ENCODE measurements around the gene IL18. TPM values are rescaled to one million over a fixed set of nuclear protein-coding genes. Genes with fewer than 3 reads are reported as not detected.
"Not testable (repeated sequence)": the region's sequence is repeated elsewhere in the genome, so short reads cannot be mapped to it uniquely, and the experiment has no call there.

IL18 gene
- total RNA-seq, 2 donors from 2014 or later: 4.0 to 8.8 TPM

DNA sequence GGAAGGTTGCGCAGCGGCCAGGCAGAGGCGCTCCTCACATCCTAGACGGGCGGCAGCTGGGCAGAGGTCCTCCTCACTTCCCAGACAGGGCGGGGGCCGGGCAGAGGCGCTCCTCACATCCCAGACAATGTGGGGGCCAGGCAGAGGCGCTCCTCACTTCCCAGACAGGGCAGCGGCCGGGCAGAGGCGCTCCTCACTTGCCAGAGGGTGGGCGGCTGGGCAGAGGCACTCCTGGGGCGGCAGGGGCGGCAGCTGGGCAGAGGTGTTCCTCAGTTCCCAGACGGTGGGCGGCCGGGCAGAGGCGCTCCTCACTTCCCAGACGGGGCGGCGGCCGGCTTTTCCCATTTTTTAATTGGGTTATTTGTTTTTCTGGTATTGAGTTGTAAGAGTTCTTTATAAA, 42.2 kb upstream of the IL18 start:
- no peak for DNase-seq (ENCODE audit: low spot score)
- intact Hi-C loops (cut with DNase I): no loop called here
- Histone ChIP-seq H3K27ac (no peak overlapping the region), H3K36me3 (no peaks in the 10 kb centered on the region), H3K4me3 (no peak overlapping the region), H3K4me1 (replicated peaks) (no peaks in the 10 kb centered on the region), H3K27me3 (replicated peaks; ENCODE audit: insufficient read depth) (no peaks in the 10 kb centered on the region), H3K9me3 (no peaks in the 10 kb centered on the region)
- no peak for TF ChIP-seq POLR2AphosphoS5 (IDR thresholded peaks at IDR 0.05)
- TF ChIP-seq POLR2A (IDR thresholded peaks at IDR 0.05): no peak
- TF ChIP-seq, protein P1, sequence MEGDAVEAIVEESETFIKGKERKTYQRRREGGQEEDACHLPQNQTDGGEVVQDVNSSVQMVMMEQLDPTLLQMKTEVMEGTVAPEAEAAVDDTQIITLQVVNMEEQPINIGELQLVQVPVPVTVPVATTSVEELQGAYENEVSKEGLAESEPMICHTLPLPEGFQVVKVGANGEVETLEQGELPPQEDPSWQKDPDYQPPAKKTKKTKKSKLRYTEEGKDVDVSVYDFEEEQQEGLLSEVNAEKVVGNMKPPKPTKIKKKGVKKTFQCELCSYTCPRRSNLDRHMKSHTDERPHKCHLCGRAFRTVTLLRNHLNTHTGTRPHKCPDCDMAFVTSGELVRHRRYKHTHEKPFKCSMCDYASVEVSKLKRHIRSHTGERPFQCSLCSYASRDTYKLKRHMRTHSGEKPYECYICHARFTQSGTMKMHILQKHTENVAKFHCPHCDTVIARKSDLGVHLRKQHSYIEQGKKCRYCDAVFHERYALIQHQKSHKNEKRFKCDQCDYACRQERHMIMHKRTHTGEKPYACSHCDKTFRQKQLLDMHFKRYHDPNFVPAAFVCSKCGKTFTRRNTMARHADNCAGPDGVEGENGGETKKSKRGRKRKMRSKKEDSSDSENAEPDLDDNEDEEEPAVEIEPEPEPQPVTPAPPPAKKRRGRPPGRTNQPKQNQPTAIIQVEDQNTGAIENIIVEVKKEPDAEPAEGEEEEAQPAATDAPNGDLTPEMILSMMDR (IDR thresholded peaks at IDR 0.05): no peak
- 96% methylated on average over 23 of the region's 23 CpGs for WGBS

DNA sequence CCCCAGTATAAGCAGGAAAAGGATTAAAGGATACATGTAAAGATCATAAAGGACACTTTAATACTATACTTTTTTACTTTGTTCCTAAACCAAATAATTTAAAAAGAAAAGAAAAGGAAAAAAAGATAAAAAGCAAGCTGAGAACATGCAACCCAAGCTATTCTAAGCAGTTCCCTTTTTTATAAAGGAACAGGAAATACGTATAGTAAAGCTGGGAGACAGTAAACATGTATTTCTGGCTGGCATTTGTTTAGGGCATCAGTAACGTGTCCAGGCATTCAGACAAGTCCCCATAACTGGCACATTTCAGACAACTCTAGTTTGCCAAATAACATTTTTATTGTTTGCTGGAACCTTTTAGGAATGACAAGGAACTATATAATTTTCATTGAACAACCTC, 36.4 kb upstream of the IL18 start:
- intact Hi-C loops (cut with DNase I): no loop called here
- no peak for DNase-seq (ENCODE audit: low spot score)
- Histone ChIP-seq H3K4me1 (replicated peaks) (no peaks in the 10 kb centered on the region), H3K36me3 (no peaks in the 10 kb centered on the region), H3K4me3 (no peak overlapping the region), H3K27me3 (replicated peaks; ENCODE audit: insufficient read depth) (no peaks in the 10 kb centered on the region), H3K9me3 (no peaks in the 10 kb centered on the region), H3K27ac (no peak overlapping the region)
- 18% methylated on average over 2 of the region's 2 CpGs for WGBS
- no peak for TF ChIP-seq POLR2AphosphoS5 (IDR thresholded peaks at IDR 0.05)

DNA sequence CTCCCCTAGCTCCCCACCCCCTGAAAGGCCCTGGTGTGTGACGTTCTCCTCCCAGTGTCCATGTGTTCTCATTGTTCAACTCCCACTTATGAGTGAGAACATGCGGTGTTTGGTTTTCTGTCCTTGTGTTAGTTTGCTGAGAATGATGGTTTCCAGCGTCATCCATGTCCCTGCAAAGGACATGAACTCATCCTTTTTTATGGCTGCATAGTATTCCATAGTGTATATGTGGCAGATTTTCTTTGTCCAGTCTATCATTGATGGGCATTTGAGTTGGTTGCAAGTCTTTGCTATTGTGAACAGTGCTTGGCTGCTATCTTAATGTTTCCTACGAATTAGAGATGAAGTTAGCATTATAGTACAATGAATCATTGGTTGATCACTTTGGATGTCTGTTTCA, 35.2 kb upstream of the IL18 start:
- DNase-seq (ENCODE audit: low spot score); H3K36me3 ChIP-seq; H3K27ac ChIP-seq; H3K27me3 ChIP-seq (replicated peaks; ENCODE audit: insufficient read depth); H3K4me3 ChIP-seq; intact Hi-C loops (cut with DNase I); H3K9me3 ChIP-seq; H3K4me1 ChIP-seq (replicated peaks): not testable (repeated sequence)
- 88% methylated on average over 4 of the region's 4 CpGs for WGBS

DNA sequence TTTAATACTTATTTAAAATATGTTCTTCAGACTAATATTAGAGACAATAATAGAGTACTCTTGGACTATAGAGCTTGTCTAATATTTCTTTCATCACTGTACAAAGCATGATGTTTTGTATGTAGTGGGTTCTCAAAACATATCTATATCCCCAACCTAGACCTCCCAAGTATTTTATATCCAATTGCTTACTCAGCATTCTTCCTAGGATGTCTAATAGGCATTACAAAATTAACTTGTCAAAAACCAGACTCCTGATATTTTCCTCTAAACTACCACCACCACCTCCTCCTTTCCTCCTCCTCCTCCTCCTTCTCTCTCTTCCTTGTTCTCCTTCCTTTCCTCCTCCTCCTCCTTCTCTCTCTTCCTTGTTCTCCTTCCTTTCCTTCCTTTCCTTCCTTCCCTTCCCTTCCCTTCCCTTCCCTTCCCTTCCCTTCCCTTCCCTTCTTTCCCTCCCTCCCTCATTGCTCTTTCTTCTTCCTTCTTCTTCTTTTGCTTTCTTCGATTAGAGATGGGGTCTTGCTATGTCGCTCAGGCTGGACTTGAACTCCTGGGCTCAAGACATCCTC, 32.7 kb upstream of the IL18 start:
- Histone ChIP-seq H3K4me3 (no peak overlapping the region), H3K27ac (no peak overlapping the region), H3K4me1 (replicated peaks) (no peaks in the 10 kb centered on the region), H3K36me3 (no peaks in the 10 kb centered on the region), H3K9me3 (no peaks in the 10 kb centered on the region), H3K27me3 (replicated peaks; ENCODE audit: insufficient read depth) (no peaks in the 10 kb centered on the region)
- WGBS: 91% methylated on average over 2 of the region's 2 CpGs
- TF ChIP-seq, protein P1 (IDR thresholded peaks at IDR 0.05): no peak
- TF ChIP-seq POLR2A (IDR thresholded peaks at IDR 0.05) (no peak), POLR2AphosphoS5 (IDR thresholded peaks at IDR 0.05) (no peak)
- no peak for DNase-seq (ENCODE audit: low spot score)
- intact Hi-C loops (cut with DNase I): no loop called here

DNA sequence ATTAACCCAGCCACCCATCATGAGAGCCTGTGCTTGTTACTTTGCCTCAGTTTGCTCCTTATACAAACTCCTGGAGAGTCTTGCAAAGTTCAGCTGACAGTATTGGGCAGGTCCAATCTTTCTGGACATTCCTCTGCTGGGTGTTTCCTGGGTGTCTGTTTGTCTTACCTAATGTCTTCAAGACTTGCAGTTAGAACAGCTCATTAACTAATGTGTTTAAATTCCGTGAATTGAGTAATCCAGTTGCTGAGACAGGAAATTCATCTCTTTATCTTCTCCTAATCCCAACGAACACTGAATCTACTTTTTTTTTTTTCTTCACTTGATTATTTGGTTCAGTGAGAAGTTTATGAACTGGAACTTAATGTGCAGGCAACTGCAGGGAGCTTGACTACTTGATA, 32.1 kb upstream of the IL18 start:
- Histone ChIP-seq H3K36me3 (no peaks in the 10 kb centered on the region), H3K4me3 (no peak overlapping the region), H3K9me3 (no peaks in the 10 kb centered on the region), H3K27ac (no peak overlapping the region), H3K27me3 (replicated peaks; ENCODE audit: insufficient read depth) (no peaks in the 10 kb centered on the region), H3K4me1 (replicated peaks) (no peaks in the 10 kb centered on the region)
- no peak for TF ChIP-seq POLR2AphosphoS5 (IDR thresholded peaks at IDR 0.05)
- TF ChIP-seq, protein P1 (IDR thresholded peaks at IDR 0.05): no peak
- TF ChIP-seq POLR2A (IDR thresholded peaks at IDR 0.05): no peak
- no peak for DNase-seq (ENCODE audit: low spot score)
- WGBS: 50% methylated on average over 2 of the region's 2 CpGs
- intact Hi-C loops (cut with DNase I): no loop called here

DNA sequence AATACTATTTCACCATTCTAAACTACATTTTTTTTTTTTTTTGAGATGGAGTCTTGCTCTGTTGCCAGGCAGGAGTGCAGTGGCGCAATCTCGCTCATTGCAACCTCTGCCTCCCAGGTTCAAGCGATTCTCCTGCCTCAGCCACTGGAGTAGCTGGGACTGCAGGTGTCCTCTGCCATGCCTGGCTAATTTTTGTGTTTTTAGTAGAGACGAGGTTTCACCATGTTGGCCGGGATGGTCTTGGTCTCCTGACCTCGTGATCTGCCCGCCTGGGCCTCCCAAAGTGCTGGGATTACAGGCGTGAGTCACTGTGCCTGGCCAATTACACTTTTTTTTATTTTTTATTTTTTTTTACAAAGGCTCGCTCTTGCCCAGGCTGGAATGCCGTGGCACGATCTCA, 31.2 kb upstream of the IL18 start:
- H3K27ac ChIP-seq; H3K9me3 ChIP-seq; H3K27me3 ChIP-seq (replicated peaks; ENCODE audit: insufficient read depth); H3K4me3 ChIP-seq; intact Hi-C loops (cut with DNase I); H3K36me3 ChIP-seq; H3K4me1 ChIP-seq (replicated peaks); DNase-seq (ENCODE audit: low spot score): not testable (repeated sequence)
- WGBS: 78% methylated on average over 11 of the region's 11 CpGs
